Activated CD4-positive, CD25-positive, alpha-beta regulatory T cell treated with anti-CD3 and anti-CD28 coated beads, Interleukin-2, amount 50 U/mL, for 24 hours (primary cell): Measurements from ENCODE around the gene NSMF.
A peak's percentile ranks its signal among the peaks of the same experiment; 100 is the strongest.

ENCODE experiments used
- ATAC-seq, 2 donors: fragments of 150-1000 bp; cut with Tn5 transposase; one replicate each; pipeline ENCODE4 v1.10.0; 2021; ENCODE audit warnings: mild to moderate bottlenecking in 1 of 2, moderate library complexity in 1 of 2

The NSMF gene

DNA sequence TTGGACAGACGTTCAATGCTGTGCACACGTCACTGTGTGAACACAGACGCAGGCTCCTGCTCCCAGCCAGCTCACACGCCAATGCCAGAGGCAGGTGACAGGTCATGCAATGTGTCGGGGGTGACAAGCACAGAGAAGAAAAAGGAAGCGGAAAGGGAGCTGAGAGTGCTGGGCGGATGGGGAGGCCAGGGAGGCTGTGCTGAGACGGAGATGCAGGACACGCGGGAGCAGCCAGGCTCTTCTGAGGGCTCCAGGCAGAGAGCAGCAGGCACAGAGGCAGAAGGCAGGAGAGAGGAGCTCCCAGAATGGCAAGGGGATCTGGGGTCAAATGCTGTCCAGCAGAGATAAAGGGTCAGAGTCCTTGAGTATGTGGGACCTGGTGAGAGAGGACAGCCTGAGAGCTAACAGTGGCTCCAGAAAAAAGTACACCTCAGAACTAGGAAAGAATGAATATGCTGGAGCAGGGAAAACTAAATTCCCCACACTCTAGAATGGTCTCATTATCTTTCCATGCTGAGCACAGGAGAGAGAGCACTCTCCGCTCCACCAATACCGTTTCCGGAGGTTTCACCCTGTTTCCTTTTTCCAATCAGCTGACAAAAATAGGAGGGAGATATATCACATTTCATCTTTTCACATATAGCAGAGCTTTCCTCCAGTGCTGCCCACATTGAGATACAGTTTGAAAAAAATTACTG is 32.8 kb upstream of the NSMF start:
- no peak for ATAC-seq

DNA sequence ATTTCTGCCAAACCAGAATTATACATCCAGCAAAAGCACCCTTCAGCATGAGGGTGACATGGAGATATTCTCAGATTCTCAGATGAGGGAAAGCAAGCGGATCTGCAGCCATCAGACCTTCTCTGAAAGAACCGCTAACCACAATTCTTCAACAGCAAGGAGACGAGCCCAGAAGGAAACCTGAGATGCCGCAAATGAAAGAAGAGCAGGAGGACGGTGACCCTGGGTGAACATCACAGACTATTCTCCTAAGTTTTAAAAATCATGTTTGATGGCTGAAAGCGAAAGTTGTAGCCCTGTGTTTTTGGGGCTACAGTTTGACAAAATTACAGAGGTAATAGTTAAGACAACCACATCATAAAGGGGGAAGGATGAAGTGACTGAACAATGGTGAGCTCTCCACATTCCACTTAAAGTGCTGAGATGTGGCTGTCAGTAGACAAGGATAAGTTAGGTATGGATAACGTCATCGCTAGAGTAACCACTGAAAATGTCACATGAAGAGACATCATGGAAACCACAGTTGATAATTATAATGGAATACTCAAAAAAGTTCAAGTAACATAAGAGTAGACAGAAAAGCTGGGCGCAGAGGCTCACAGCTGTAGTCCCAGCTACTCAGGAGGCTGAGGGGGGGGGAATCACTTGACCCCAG is 31.5 kb upstream of the NSMF start:
- no peak for ATAC-seq

DNA sequence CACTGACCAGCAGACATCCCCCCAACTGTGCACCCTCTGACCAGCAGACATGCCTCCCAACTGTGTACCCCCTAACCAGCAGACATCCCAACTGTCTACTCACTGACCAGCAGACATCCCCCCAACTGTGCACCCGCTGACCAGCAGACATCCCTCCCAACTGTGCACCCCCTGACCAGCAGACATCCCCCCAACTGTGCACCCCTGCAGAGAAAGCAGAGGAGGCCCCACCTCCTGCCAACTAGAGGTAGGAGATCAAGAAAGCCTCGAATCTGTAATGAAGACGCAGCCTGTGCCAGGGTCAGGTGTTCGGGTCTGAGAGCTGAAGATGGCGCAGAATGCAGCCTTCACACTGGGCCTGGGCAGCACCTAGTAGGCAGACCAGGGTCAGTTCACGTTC is 29.8 kb upstream of the NSMF start:
- no peak for ATAC-seq

DNA sequence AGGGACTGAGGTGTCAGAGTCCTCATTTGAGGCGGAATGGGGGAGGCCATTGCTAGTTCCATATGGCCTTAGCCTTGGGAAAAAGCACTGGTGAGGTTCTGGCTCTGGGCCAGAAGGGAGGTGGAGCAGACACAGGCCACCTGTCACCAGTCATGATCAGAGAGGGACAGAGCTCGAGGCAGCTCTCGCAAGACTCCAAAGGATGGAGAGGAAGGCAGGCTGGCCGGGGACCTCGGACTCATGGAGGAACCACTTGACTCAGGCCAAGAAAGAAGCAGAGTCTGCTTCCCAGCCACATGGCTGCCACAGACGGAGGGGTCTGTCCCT is 29.2 kb upstream of the NSMF start:
- no peak for ATAC-seq

DNA sequence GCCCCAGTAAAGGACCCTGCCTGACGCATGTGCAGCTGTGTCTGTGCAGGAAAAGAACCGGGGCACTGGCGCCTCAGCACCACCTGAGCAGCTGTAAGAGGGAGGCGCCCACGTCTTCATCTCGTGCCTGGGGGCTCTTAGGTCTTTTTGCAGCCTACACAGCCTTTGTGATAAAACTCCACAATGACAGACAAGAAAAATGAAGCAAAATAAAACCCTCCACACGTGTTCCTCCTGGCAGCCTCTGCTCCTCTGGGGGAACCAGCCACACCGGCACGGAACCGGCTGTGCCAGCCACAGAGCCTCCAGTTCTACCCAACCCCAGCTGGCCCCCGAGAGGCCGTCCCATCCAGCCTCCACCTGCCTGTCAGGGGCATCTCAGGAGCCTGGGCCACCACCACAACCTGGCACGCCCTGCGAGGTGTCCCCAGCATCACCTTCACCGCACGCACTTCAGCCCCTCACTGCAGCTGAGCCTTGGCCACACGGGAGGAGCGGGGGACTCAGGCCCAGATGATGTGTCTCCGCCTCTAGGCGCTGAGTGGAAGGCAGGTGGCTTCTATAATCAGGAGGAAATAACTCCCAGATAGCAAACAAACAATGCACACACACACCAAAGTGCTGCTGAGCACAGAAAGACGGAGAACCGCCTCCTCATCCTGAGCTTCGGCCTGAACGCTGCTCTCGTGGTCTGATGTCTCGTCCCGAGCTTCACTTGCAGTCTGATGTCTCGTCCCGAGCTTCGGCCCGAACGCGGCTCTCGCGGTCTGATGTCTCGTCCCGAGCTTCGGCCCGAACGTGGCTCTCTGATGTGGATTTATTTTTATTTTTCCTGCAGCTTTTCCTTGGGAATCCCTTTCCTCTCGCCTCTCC is 28.6 kb upstream of the NSMF start:
- no peak for ATAC-seq

DNA sequence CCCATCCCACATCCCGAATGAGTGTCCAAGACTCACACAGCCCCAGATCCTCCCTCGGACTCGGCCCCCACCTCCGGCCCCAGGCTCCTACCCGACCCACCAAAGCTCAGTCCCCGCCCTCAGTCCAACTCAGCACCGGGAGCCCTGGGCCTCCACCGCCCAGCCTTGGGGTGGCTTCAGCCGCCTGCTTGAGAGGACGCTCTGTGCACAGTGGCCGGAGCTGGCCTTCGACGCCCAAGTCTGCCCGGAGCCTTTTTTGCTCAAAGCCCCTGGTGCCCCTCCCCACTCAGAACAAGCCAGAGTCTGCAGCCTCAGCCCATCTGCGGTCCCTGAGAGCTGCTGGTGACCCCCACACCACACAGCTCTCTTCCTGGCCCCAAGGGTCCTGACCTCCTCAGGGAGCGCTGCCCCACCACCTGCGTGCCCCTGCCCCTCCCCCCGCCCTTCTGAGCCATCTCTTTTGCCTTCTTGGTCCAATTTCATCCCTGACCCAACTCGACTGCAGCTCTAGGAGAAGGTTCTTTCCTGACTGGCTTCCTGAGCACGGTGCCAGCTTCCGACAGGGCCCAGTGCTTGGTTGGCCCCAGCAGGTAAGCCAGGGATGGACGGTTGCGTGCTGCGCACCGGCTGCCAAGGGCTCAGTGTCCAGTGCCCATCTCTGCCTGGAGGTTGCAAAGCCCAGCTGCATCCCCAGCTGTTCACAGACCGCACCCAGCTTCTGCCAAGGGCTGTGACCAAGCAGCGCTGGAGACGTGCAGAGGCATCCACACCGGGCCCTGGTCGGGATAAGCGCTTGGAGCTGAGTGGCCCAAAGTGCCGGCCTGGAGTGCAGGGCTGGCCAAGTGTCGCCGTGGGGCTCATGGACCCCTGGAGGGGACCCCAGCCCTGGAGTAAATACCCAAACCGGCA is 27.7 kb upstream of the NSMF start:
- ATAC-seq, result no peak

DNA sequence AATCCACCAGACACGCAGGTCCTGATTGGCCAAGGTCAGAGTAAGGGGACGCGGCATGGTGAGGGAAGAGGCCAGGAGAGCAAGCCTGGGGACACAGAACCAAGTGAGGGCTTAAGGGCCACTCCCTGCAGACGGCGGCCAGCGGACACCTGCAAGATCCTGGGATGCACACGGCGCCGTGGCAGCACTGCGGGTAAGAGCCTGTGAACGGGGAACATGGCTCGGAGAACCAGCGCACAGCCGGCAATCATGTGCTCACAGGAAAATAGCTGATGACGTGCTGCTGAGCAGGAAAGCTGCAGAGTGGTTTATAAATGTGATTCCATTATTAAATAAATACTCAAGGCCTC is 27.0 kb upstream of the NSMF start:
- ATAC-seq, result no peak

DNA sequence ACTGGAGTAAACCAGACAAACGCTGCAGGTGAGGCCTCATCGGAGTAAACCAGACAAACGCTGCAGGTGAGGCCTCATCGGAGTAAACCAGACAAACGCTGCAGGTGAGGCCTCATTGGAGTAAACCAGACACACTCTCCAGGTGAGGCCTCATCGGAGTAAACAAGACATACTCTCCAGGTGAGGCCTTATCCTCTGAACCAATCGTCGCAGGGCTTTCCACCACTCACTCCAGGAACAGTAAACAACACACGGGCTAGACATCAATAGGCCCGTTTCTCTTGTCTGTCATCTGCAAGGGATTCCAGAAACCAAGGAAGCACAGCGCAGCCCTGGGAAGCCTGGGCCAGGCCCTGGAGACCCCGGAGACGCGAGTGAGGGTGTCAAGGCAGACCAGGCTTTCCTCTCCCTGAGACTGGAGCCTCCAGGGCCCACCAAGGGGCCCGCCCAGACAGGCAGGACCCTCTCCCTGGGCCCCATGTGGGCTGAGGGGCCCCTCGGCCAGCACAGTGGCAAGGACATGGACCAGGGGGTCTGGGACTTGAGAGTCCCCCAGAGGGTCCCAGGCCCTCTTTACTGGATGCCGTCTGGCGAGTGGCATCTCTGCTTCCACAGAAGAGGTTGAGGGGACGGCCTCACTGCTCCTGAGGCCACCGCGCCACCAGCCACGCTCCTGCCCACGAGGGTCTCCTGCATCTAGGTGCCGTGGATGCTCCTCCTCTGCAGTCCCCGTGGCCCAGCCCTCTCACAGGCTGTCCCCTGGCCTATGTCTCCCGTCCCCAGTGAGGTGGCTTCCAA is 26.4 kb upstream of the NSMF start:
- ATAC-seq, result no peak

DNA sequence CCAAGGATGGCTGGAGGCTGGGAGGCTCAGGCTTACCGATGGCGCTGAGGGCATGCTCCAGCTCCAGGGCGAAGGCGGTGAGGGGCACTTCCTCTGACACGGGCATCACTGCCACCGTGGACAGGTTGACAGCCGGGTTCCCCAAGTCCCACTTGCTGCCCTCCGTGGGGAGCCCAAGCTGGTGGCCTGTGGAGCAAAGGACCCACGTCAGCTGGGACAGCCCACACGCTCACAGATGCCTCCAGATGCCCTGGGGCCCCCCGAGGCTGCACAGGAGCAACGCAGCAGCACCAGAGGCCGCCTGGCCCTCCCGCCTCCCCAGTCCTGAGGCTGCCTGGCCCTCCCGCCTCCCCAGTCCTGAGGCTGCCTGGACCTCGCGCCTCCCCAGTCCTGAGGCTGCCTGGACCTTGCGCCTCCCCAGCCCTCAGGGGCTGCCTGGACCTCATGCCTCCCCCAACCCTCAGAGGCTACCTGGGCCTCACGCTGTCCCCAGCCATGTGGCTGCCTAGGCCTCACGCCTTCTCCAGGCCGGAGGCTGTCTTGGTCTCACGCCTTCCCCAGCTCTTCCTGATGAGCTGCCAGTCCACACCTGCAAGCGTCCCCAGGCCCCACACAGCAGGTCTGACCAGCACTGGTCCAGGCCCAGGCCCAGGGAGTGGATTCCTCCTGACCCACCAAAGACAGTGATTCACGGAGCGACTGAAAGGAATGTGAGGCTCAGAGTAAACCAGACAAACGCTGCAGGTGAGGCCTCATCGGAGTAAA is 25.6 kb upstream of the NSMF start:
- ATAC-seq, result no peak

DNA sequence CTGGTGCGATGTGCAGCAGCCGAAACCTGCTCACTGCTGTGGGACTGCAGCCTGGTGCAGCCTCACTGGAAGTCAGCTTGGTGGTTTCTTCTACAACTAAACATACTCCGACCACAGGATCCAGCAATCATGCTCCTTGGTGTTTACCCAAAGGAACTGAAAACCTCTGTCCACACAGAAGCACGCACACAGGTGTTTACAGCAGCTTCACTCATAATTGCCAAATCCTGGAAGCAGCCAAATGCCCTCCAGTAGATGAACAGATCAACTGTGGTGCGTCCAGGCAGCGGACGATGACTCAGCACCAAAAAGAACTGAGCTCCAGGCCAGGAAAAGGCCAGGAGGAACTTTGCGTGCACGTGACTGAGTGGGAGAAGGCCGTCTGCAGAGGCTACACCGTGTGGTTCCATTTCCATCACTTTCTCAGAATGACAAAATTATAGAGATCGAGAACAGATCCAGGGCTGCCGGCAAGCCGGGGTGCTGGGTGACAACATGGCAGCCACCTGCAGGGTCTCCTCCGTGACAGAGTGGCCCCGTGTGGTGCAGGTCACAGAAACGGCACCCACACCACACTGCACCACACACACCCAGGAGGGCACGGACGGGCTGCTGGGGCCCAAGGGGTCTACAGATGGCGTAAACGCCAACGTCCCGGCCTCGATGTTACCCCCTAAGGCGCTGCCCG is 23.1 kb upstream of the NSMF start:
- ATAC-seq, result peak in 1 of 2 donors; percentile 10

DNA sequence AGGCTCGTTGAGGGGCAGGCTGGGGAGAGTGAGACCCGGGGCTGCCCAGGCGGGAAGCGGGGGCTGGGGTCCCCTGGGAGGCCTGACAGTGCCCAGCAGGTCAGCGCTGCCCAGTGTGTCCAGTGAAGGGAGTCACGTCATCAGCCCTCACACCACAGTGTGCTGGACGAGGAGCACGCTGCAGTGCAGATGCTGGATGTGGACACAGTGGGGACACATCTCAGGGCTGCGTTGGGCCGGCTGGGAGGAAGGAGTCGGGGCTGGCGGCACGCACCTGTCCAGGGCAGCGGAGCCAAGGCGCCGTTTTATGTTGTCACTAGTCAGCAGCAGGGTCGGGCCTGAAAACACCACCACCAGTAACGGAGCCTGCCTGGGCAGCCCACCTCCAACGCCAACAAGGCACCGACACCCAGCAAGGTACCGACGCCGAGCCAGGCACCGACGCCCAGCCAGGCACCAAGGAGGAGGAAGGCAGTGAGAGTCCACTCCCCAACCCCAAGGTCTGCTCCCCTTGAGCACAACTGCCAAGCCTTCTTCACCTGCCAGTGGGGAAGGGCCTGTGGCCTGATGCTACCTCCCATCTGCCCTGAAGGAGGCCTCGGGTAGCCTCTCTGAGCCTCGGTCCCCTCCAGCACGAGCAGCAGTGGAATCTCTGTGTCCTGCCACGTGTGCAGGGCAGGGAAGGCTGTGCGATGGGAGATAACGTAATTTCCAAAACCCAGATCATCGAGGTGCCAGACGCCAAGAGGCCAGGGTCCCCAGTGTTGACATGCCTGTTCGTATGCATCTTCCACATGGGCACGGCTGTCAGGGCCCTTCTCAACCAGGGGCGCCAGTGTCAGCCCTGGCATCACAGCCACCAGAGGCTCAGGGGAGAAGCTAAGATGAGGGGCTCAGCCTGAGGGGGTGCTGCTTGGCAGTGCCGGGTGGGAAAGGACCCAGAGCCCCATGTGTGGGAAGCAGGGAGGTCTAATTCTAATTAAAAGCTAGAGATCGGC is 21.9 kb upstream of the NSMF start:
- no peak for ATAC-seq

DNA sequence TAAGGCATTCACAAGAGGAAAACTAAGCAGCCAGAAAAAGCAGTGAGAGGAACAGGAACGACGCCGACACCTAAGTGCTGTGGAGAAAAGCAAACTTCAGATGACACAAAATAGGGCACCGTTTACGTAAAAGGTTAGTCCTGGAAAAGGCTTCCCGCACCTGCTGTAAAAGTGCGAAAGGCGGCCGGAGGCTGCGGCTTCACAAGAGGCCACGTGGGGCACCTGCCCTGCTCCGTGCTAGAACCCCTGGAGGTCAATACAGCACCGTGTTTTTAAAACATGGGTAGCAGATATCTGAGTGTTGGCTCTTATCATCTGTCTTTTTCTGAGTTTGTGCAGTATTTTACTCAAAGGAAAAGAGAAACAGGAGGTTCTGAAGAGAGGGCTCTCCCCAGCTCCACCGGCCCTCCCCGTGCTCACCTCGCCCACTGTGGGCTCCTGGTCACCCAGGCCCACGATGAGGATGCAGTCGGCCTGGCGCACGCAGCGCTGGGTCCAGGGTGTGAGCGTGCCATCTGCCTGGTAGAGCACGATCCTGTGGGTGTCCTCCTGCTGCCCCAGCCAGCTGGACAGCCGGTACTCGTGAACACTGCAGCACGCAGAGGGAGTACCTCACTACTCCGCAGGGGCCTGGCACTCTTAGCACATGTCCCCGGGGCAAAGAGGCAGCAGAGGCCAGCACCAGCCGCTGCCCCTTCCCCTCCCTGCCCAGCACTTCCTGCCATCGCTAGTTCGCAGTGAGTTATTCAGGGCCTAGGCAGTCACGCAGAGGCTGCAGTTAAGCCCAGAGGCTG is 21.0 kb upstream of the NSMF start:
- ATAC-seq, result no peak

DNA sequence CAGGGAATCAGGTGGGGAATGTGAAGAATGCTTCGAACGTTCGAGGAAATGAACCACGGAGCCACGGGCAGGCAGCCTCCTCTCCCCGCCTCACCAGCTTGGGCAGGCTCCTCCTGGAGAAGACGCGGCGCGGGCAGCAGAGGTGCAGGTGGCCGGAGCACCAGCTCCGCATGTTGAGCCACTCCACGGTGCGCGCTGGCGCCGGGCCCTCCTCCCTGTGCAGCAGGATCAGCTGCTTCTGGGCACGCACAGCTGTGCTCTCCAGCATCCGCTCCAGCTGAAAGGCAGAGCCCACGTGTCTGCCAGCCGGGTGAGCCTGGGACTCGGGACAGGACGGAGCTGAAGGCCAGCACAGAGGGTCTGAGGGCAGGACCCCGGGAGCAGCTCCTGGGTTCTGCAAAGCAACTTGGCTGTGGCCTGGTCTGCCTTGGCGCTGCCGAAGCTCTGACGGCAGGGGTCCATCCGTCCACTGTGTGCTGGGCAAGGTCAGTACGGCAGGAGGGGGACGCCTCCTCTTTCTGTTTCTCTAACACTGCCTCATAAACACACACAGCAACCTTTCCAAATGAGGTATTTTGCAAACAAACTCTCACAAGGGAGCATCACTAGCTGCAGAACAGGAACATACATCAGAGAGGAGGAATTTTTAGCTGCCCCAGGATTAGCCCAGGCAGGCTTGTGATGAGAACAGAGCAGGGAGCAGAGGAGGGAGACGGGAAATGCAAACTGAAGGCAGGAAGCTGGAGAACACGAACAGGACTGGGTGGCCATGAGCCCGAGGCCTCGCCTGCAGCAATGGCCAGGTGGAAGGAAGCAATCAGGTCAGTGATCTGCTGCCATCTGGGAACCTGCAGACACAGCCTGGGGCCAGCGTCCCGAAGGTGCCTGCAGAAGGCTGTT is 20.1 kb upstream of the NSMF start:
- no peak for ATAC-seq

DNA sequence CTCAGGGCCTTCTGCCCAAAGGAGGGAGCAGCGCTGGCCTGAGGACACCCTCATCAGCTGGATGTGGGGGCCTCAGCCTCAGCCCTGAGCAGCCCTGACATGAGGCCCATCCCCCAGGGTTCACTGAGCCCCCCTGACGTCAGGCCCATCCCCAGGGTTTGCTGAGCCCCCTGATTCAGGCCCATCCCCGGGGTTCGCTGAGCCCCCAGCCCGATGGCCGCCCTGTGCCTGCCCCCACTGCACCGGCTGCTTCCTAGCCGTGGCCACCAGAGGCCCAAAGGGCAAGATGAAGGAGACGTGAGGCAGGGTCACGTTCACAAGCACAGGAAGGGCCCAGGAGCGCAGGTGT is 19.5 kb upstream of the NSMF start:
- no peak for ATAC-seq

DNA sequence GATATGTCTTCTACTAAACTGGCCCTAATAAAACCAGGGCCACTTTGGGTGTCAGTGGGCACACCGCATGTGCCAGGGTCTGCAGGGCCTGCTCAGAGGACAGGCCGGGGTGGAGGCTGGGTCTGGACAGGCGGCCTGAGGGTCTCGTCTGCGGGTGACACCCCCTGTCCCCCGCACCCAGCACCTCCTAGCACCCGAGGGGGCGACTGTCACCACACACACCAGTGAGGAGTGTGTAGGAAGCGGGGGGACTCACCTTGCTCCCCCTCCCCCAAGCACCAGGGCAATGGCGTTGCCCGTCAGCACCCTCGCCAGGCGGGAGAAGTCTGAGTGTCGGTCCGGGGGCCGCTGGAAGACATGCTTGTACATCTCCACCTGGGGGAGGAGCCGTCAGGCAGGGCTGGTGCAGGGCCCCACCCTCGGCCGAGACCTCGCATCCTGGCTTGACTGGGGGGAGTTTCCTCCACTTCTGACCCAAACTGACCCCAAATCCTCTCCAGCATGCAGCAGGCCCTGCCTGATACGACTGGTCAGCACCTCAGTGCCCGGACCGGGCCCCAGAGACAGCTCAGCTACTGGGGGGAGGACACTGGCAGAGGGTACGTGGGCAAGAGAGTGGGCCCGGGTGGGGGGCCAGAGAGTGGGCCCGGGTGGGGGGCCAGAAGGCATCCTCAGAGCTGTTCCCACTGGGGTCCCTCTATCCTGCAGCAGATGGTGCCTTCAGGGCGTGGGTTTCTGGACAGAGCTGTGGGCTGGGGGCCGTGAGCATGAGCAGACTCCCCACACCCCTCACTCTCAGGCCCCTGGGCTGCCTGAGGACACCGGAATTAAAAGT is 18.9 kb upstream of the NSMF start:
- ATAC-seq, result no peak

DNA sequence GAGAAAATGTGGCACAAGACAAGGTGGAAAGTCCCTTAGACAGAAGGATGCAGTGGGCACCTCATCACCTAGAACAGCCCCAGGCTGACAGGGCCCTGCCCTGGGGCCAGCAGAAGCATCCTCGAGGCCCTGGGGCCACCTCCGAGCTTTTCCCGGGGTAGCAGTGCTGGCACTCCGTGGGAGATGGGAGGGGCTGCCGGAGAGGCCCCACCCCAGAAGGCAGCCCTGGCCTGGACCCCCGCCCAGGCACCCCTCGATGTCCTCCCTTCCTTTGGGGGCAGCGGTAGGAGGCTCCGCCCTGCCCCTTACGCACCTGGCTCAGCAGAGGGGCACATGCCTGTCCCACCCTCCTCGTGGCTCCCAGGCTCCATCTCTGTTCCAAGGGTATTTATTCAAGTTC is 17.7 kb upstream of the NSMF start:
- no peak for ATAC-seq

DNA sequence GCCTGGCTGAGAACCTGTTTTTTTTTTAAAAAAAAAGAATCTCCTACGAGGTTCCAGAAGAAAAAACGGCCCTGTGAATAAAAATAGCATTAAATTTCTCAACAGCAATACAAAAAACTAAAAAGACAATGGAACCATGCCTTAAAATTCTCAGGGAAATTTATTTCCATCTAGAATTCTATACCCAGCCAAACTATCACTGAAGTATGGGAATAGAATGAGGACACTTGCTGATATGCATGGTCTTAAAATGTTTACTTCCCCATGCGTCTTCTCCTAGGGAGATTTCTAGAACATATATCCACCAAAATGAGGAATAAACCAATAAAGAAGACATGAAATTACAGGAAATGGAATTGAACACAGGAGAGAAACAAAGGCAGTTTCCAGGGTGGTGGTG is 16.5 kb upstream of the NSMF start:
- ATAC-seq, result no peak
